Lower leg skin (tissue), 3 donors: Measurements from ENCODE around the gene XAB2.

Experiments used
- CTCF ChIP-seq, 3 donors: fragments of 450-650 bp; IDR thresholded peaks; one replicate each; pipeline ENCODE4 v1.5.1; 2016; ENCODE audit warnings: antibody characterized with exemption in 3 of 3, mild to moderate bottlenecking in 3 of 3, moderate library complexity in 2 of 3
- POLR2A ChIP-seq, 2 donors: fragments of 450-650 bp; IDR thresholded peaks; one replicate each; pipeline ENCODE4 v1.6.1; 2016 to 2017; ENCODE audit warnings: antibody characterized with exemption in 2 of 2, mild to moderate bottlenecking in 1 of 2, moderate library complexity in 1 of 2

- TF ChIP-seq CTCF (IDR thresholded peaks at IDR 0.05) (no peak), POLR2A (IDR thresholded peaks at IDR 0.05) (no peak)
These were observed 15.8 kb upstream of the XAB2 start for GRCh38 chr19:7645163-7645562.
